ENCODE measurements around the gene ADORA2A.

DNA sequence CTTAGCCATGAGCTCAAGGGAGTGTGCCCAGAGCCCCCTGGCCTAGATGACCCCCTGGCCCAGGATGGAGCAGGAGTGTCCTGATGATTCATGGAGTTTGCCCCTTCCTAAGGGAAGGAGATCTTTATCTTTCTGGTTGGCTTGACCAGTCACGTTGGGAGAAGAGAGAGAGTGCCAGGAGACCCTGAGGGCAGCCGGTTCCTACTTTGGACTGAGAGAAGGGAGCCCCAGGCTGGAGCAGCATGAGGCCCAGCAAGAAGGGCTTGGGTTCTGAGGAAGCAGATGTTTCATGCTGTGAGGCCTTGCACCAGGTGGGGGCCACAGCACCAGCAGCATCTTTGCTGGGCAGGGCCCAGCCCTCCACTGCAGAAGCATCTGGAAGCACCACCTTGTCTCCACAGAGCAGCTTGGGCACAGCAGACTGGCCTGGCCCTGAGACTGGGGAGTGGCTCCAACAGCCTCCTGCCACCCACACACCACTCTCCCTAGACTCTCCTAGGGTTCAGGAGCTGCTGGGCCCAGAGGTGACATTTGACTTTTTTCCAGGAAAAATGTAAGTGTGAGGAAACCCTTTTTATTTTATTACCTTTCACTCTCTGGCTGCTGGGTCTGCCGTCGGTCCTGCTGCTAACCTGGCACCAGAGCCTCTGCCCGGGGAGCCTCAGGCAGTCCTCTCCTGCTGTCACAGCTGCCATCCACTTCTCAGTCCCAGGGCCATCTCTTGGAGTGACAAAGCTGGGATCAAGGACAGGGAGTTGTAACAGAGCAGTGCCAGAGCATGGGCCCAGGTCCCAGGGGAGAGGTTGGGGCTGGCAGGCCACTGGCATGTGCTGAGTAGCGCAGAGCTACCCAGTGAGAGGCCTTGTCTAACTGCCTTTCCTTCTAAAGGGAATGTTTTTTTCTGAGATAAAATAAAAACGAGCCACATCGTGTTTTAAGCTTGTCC is 14.3 kb downstream of the ADORA2A start:
- TF ChIP-seq TAF1 (IDR thresholded peaks at IDR 0.05; ENCODE audit: borderline replicate concordance, insufficient read depth, low read length) (no peak), POLR2AphosphoS5 (IDR thresholded peaks at IDR 0.05; ENCODE audit: low read depth, low read length) (no peak), SIN3A (IDR thresholded peaks at IDR 0.05; ENCODE audit: borderline replicate concordance, insufficient read depth, low read length) (no peak), FOXP2 (optimal IDR thresholded peaks at IDR 0.05; ENCODE audit: borderline replicate concordance, extremely low read depth, extremely low read length, insufficient read depth) (no peak)
- TF ChIP-seq, protein P1, sequence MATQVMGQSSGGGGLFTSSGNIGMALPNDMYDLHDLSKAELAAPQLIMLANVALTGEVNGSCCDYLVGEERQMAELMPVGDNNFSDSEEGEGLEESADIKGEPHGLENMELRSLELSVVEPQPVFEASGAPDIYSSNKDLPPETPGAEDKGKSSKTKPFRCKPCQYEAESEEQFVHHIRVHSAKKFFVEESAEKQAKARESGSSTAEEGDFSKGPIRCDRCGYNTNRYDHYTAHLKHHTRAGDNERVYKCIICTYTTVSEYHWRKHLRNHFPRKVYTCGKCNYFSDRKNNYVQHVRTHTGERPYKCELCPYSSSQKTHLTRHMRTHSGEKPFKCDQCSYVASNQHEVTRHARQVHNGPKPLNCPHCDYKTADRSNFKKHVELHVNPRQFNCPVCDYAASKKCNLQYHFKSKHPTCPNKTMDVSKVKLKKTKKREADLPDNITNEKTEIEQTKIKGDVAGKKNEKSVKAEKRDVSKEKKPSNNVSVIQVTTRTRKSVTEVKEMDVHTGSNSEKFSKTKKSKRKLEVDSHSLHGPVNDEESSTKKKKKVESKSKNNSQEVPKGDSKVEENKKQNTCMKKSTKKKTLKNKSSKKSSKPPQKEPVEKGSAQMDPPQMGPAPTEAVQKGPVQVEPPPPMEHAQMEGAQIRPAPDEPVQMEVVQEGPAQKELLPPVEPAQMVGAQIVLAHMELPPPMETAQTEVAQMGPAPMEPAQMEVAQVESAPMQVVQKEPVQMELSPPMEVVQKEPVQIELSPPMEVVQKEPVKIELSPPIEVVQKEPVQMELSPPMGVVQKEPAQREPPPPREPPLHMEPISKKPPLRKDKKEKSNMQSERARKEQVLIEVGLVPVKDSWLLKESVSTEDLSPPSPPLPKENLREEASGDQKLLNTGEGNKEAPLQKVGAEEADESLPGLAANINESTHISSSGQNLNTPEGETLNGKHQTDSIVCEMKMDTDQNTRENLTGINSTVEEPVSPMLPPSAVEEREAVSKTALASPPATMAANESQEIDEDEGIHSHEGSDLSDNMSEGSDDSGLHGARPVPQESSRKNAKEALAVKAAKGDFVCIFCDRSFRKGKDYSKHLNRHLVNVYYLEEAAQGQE (IDR thresholded peaks at IDR 0.05; ENCODE audit: insufficient read depth in 1 of 2, low read depth in 2 of 2, low read length in 2 of 2) = no peak

Measured in PFSK-1 (cell line).